H1 (cell line): Measurements from ENCODE around the gene ASAP2. TPM values are rescaled to one million over a fixed set of nuclear protein-coding genes. Genes with fewer than 3 reads are reported as not detected.

Experiments used
- EP300 ChIP-seq, 2 experiments: IDR thresholded peaks; 1 replicate in 1 of 2; 2 replicates in 1 of 2; pipeline ENCODE4 v1.6.1; 2011 to 2012; ENCODE audit warnings: low read depth in 2 of 2, low read length in 2 of 2, mild to moderate bottlenecking in 2 of 2, borderline replicate concordance in 1 of 2, inconsistent platforms in 1 of 2, moderate library complexity in 1 of 2
- SIX5 ChIP-seq: IDR thresholded peaks from 2 replicates; pipeline ENCODE4 v1.6.1; 2011; ENCODE audit warnings: mild to moderate bottlenecking, low read depth, low read length
- TAF1 ChIP-seq: IDR thresholded peaks from 2 replicates; pipeline ENCODE4 v1.6.1; 2011; ENCODE audit warnings: mild to moderate bottlenecking, low read depth, low read length
- TEAD4 ChIP-seq: IDR thresholded peaks from 2 replicates; pipeline ENCODE4 v1.6.1; 2012; ENCODE audit warnings: low read depth, low read length, inconsistent platforms, mixed read lengths
- polyA plus RNA-seq, 7 experiments: library from polyadenylated mRNA; depleted of rRNA in 3 of 7; stranded (reverse) in 5 of 7; unstranded in 2 of 7; fragments of >200 nt in 5 of 7; fragments of 200-250 nt in 2 of 7; gene quantifications; 1 replicate in 5 of 7; 2 replicates in 1 of 7; 4 replicates in 1 of 7; pipeline versions ENCODE4 v1.2.1 to v1.2.3, GENCODE V29; 2011 to 2013; ENCODE audit warnings: missing spikeins in 2 of 7, mixed read lengths in 2 of 7
- total RNA-seq: library from RNA; stranded (reverse); fragmentation: NEBNext Ultra II Directional; extraction: Animal tissue kit (Norgen Biotek cat#: 25700); gene quantifications from 2 replicates; pipeline ENCODE4 v1.2.1, GENCODE V29; 2021
- TF ChIP-seq, protein P1 (sequence below): fragments of 300-600 bp; sonication (generic); IDR thresholded peaks from 2 replicates; pipeline ENCODE4 v1.7.1; 2012; ENCODE audit warnings: low read length, moderate library complexity, mild to moderate bottlenecking, inconsistent platforms; ENCODE audit not compliant: insufficient replicate concordance

The ASAP2 gene
- total and polyA plus RNA-seq, 2 of the 8 experiments (the other 6 are each of a cell fraction or from before 2014, with no cell fraction given) = 10.2 to 18.7 TPM

DNA sequence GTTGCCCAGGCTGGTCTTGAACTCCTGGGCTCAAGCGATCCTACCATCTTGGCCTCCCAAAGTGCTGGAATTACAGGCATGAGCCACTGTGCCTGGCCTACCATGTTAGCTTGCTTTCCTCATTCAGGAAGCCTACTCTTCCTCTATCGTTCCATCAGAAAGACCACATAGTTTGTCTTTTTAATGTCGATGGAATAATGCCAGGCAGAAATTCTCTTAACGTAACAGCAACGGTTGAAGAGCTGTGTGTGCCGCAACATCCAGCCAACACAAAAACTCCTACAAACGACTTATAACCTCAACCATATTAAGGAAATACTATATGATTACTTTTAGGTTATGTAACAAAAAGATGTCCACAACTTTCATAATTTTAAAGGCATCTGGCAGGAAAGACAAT is 206.2 kb downstream of the ASAP2 start (continued):
- TF ChIP-seq, protein P1, sequence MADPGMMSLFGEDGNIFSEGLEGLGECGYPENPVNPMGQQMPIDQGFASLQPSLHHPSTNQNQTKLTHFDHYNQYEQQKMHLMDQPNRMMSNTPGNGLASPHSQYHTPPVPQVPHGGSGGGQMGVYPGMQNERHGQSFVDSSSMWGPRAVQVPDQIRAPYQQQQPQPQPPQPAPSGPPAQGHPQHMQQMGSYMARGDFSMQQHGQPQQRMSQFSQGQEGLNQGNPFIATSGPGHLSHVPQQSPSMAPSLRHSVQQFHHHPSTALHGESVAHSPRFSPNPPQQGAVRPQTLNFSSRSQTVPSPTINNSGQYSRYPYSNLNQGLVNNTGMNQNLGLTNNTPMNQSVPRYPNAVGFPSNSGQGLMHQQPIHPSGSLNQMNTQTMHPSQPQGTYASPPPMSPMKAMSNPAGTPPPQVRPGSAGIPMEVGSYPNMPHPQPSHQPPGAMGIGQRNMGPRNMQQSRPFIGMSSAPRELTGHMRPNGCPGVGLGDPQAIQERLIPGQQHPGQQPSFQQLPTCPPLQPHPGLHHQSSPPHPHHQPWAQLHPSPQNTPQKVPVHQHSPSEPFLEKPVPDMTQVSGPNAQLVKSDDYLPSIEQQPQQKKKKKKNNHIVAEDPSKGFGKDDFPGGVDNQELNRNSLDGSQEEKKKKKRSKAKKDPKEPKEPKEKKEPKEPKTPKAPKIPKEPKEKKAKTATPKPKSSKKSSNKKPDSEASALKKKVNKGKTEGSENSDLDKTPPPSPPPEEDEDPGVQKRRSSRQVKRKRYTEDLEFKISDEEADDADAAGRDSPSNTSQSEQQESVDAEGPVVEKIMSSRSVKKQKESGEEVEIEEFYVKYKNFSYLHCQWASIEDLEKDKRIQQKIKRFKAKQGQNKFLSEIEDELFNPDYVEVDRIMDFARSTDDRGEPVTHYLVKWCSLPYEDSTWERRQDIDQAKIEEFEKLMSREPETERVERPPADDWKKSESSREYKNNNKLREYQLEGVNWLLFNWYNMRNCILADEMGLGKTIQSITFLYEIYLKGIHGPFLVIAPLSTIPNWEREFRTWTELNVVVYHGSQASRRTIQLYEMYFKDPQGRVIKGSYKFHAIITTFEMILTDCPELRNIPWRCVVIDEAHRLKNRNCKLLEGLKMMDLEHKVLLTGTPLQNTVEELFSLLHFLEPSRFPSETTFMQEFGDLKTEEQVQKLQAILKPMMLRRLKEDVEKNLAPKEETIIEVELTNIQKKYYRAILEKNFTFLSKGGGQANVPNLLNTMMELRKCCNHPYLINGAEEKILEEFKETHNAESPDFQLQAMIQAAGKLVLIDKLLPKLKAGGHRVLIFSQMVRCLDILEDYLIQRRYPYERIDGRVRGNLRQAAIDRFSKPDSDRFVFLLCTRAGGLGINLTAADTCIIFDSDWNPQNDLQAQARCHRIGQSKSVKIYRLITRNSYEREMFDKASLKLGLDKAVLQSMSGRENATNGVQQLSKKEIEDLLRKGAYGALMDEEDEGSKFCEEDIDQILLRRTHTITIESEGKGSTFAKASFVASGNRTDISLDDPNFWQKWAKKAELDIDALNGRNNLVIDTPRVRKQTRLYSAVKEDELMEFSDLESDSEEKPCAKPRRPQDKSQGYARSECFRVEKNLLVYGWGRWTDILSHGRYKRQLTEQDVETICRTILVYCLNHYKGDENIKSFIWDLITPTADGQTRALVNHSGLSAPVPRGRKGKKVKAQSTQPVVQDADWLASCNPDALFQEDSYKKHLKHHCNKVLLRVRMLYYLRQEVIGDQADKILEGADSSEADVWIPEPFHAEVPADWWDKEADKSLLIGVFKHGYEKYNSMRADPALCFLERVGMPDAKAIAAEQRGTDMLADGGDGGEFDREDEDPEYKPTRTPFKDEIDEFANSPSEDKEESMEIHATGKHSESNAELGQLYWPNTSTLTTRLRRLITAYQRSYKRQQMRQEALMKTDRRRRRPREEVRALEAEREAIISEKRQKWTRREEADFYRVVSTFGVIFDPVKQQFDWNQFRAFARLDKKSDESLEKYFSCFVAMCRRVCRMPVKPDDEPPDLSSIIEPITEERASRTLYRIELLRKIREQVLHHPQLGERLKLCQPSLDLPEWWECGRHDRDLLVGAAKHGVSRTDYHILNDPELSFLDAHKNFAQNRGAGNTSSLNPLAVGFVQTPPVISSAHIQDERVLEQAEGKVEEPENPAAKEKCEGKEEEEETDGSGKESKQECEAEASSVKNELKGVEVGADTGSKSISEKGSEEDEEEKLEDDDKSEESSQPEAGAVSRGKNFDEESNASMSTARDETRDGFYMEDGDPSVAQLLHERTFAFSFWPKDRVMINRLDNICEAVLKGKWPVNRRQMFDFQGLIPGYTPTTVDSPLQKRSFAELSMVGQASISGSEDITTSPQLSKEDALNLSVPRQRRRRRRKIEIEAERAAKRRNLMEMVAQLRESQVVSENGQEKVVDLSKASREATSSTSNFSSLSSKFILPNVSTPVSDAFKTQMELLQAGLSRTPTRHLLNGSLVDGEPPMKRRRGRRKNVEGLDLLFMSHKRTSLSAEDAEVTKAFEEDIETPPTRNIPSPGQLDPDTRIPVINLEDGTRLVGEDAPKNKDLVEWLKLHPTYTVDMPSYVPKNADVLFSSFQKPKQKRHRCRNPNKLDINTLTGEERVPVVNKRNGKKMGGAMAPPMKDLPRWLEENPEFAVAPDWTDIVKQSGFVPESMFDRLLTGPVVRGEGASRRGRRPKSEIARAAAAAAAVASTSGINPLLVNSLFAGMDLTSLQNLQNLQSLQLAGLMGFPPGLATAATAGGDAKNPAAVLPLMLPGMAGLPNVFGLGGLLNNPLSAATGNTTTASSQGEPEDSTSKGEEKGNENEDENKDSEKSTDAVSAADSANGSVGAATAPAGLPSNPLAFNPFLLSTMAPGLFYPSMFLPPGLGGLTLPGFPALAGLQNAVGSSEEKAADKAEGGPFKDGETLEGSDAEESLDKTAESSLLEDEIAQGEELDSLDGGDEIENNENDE = no peak
- TF ChIP-seq SIX5 (no peak), TEAD4 (no peak), TAF1 (no peak), EP300 (IDR thresholded peaks at IDR 0.05; ENCODE audit: borderline replicate concordance in 1 of 2, low read depth in 2 of 2, low read length in 2 of 2) (no peak)
- TF ChIP-seq, all 59 proteins: peak for 0
